ENCODE data around the gene MED13.

- no peak for TF ChIP-seq CTCF (IDR thresholded peaks at IDR 0.05)
- TF ChIP-seq POLR2A (IDR thresholded peaks at IDR 0.05) = no peak
- TF ChIP-seq POLR2AphosphoS5 (IDR thresholded peaks at IDR 0.05; ENCODE audit: insufficient read depth in 1 of 2, low read depth in 1 of 2) = no peak
Measured at GRCh38 chr17:61980535-61980934, 84.5 kb downstream of the MED13 start.

Measured in vagina (tissue), 2 donors.